Right ventricle myocardium superior (tissue), 1 donor: ENCODE data around the gene MYL10. TPM values are rescaled to one million over a fixed set of nuclear protein-coding genes. Genes with fewer than 3 reads are reported as not detected.

ENCODE experiments used
- ATAC-seq: fragments of 200-7000 bp; cut with Tn5 transposase; one replicate; pipeline ENCODE4 v1.9.1; 2020; ENCODE audit warnings: mild to moderate bottlenecking; ENCODE audit not compliant: poor library complexity
- DNase-seq: peaks from one replicate; pipeline ENCODE4 v3.0.0-alpha.2; 2020
- intact Hi-C: fragments of 100-400 bp; cut with DNase I; formaldehyde crosslinking; loops from one replicate; pipeline ENCODE4 v1.11.2; 2022
- total RNA-seq: library from RNA; stranded (reverse); fragmentation: NEBNext Ultra II Directional; extraction: Animal tissue kit (Norgen Biotek cat#: 25700); gene quantifications from one replicate; pipeline ENCODE4 v1.2.1, GENCODE V29; 2021
- donor health status: DM: no; HTN: yes; CAD: no; lungs with severe emphysema.

Gene MYL10
- total RNA-seq, 1 donor from 2014 or later, result not detected

DNA sequence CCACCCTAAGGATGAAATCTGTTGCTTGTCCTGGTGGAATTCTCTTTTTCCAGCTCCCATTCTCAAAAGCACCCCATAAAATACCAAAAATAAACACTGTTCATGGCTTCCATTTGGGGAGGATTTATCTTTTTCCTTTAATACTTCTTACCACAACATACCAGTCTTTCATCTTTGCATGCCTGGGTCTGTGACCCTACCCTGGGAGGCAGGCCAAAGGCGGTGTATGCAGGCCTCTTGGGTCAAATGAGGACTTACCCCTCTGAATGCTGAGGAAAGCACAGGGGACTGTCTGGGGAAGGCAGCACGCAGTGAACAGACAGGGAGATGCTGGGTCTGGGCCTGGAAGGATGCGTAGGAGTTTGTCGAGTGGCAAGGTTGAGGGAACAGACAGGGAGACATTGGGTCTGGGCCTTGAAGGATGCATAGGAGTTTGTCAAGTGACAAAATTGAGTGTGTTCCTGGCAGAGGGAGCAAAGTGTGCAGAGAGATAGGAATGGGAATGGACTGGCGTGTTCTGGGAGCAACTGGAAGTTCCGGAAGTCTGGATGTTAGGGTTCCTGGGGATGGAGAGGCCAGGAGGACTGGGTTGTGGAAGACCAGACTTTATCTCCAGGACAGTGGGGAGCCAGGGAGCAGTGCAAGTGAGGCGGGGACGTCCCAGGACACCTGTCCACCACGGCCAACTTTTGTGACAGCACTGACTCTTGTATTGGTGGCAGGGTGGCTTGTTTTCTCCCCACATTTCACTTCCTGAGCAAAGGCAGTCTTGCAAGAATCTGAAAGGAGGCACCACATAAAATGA, 40.8 kb downstream of the MYL10 start:
- ATAC-seq (no peak), DNase-seq (no peak)
- intact Hi-C loops, result no loop called here

DNA sequence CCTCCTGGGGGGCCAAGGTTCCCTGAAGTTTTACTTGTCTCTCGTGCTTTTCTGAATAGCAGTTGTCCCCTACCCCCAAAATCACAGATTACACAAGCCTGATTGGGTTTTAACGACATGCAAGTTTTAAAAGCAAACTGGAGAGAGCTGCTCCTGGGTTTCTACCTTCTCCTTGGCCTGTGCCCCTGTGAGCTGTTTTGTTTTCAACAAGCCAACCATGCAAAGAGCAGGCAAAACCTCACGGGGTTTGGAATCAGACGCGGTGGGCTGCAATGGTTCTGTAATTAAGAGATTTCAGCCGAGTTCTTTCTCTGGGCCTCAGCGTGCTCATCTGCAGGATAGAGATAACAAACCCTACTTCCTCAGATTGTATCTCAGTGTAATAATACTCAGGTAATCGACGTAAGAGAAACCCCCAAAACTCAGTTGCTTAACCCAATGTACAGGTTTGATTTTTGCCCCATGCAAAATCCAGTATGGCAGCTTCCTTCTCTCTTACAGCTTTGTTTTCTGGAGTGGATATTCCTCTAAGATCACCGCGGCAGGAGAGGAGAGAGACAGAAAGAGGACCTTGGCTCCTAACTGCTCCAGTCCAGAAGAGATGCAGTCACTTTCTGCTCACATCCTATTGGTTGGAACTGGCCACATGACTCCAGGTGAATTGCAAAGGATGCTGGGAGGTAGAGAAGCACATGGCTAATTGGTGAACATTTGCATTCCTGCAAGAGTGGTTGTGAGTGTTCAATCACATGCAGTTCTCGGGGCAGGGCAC, 42.0 kb downstream of the MYL10 start:
- no peak for ATAC-seq

DNA sequence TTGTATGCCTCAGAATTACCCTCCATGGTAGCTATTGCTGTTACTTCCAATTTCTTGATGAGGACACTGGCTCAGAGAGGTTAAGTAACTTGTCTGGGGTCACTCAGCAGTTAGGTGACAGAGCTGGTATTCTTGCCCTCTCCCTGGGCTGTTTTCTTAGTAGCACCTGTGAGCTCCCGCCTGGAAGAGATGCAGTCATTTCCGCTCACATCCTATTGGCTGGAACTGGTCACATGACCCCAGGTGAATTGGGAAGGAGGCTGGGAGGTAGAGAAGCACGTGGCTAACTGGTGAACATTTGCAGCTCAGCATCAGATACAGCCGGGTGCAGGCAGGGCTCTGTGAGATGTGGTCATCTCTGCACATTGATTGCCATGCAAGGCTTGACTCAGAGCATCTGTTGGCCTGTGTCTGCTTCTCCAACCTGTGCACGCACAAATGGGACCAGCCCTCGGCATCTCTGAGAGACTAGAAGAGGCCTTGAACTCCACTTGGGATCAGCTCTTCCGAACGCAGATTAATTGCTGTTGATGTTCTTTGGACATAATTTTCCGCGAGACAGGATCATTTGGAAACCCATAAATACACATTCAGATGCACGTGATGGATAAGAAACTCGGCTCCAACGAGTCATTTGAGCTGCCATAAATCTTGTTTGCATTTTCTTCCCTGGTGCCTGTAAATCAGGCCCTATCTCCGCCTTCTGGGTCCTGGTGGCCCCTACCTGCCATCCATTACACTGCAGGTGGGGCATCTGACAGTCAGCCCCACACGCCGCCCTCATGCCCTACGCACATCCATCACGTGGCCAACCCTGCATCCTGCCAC, 42.8 kb downstream of the MYL10 start:
- intact Hi-C loops, result no loop called here
- no peak for DNase-seq
- no peak for ATAC-seq

More for the DNA sequence above, 42.0 kb downstream of the MYL10 start:
- no peak for DNase-seq
- intact Hi-C loops, result no loop called here

DNA sequence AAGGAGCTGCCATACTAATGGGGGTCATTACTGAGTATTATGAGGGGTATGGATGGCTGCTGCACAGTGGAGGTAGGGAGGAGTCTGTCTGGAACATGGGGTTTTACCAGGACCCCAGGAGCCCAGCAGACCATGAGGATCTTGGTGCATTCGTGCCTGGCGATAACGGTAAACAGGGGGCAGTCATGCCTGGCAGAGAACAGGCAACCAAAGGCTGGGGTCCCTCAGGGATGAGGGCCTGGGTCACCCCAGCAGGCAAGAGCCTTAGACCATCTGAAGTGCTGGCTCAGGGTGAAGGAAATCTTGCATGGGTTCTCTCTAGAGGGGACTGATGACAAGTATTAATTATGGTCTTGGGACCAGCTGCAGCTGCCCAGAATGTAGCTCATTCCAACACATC, 46.1 kb downstream of the MYL10 start:
- no peak for ATAC-seq
- DNase-seq, result no peak
- intact Hi-C loops, result no loop called here

DNA sequence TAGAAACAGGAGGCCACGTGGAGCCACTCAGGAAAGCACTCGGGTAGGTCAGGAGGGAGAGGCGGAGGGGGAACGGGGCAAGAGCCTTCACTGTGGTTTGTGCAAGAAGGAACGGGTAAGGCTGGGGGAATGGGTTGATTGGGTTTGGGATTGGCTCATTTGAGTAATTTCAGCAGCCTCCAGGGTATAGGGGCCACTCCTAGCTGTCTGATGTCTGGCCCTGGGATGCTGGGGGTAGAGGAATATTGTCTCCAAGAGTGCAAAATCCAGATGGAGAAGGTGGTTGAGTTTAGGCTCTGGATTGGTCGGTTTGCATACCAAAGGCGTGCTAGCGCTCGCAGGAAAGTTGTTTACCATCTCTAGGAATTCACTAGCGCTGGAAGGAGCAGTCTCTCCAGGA, 47.2 kb downstream of the MYL10 start:
- ATAC-seq, result no peak
- intact Hi-C loops, result no loop called here
- no peak for DNase-seq

DNA sequence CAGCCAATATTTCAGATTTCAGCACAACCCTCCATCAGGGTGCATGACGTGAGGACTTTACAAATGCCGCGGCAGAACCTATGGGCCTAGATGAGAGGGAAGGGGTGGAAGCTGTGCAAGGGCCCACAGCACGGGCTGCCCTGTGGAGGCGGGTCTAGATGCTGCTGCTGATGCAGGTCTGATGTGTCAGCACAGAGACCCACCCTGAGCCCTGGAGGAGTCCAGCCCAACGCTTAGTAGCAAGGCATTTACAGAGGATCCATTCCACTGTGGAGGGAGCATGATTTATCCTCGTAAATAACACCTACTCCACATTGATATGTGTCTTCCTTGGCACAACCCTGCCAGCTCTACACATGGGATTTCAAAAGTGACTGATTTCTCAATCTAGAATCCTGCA, 48.5 kb downstream of the MYL10 start:
- intact Hi-C loops, result no loop called here
- ATAC-seq (no peak), DNase-seq (no peak)

DNA sequence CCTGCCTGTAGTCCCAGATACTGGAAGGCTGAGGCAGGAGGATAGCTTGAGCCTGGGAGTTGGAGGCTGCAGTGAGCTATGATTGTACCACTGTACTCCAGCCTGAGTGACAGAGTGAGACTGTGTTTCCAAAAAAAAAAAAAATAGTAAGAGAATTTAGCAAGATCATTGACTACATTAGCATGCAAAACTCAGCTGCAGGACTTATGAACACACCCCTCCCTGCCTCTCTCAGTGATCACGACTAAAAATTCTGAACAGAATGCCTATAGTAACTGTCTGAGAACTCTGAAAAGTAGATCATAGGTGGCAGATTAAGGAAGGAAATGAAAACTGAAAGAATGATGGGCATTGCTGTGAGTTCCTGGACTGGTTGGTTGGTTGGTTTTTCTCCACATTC, 50.5 kb downstream of the MYL10 start:
- DNase-seq (no peak), ATAC-seq (no peak)
- intact Hi-C loops, result no loop called here

DNA sequence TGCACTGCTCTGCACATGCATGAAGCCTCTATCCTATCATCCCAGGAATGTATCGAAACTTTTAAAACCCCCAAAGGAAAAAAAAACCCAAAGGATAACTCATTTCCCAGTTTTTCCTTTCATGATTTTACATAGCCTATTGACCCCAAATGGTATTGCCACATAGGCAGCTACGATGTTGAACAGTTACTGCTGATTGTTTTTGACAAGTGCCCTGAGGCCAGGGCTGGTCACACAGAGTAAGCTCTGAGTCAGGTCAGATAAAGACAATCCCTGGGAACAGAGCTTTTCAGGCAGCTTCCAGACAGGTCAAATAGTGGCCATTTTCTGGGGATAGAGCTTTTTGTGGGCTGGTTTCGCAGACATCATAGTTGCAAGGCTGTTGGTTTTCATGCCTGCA, 52.1 kb downstream of the MYL10 start:
- intact Hi-C loops, result no loop called here
- no peak for DNase-seq
- ATAC-seq, result no peak

DNA sequence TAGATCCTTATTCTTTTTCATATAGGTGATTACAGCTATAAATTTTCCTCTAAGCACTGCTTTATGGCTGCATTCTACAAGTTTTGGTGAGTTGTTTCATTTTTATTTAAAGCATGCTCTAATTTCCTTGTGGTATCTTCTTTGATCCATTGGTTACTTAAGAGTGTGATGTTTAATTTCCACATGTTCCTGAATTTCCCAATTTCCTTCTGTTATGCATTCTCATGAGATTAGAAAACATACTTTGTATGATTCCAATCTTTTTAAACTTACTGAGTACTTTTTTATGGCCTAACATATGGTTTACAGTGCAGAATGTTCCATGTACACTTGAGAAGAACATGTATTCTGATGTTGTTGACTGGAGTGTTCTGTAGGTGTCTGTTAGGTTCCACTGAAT, 53.4 kb downstream of the MYL10 start:
- intact Hi-C loops, result no loop called here
- ATAC-seq, result no peak
- DNase-seq, result no peak

DNA sequence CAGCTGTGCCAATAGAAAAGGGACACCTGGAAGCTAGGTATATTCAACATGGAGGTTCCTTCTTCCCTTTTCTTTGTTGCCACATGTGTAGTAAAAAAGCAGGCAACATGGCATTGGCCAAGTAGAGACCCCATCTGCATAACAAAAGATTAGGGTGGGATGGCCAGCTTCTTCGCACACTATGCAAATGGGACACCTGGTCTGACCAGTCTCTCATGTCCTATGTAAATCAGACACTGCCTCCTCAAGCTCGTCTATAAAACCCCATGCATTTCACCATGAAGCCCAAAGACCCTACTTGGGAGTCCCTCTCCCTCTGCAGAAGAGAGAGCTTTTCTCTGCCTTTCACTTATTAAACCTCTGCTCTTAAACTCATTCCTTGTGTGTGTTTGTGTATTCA, 53.9 kb downstream of the MYL10 start:
- intact Hi-C loops, result no loop called here
- ATAC-seq, result no peak
- no peak for DNase-seq

DNA sequence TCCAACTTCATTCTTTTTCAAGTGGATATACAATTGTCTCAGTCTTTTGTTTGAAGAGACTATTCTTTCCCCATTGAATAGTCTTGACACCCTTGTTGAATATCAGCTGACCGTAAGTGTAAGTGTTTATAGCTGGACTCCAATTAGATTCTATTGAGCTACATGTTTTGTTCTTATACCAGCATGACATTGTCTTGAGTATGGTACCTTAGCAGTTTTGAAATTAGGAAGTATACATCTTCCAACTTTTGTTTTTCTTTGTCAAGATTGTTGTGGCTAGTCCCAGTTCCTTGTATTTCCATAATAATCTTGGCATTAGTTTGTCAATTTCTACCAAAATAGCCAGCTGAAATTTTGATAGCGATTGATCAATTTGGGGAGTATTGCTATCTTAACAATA, 56.9 kb downstream of the MYL10 start:
- DNase-seq, result no peak
- intact Hi-C loops, result no loop called here
- ATAC-seq, result no peak

DNA sequence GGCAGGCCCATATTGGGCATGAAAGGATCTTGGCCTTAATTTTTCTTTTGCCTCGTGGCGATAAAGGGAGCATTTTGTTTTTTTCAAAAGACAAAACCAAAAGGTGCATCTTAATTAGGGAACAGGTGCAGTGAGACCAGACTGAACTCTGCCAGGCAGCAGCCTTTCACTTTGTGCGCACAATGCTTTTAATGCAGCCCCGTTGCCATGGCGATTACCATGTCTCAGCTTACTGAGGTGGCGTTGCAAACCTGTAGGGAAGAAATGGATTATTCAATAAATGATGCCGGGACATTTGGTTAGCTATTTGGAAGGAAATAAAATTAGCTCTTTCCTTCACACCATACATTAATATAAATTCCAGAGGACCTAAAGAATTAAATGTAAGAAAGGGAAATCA, 61.9 kb downstream of the MYL10 start:
- no peak for ATAC-seq
- DNase-seq, result no peak
- intact Hi-C loops, result no loop called here

DNA sequence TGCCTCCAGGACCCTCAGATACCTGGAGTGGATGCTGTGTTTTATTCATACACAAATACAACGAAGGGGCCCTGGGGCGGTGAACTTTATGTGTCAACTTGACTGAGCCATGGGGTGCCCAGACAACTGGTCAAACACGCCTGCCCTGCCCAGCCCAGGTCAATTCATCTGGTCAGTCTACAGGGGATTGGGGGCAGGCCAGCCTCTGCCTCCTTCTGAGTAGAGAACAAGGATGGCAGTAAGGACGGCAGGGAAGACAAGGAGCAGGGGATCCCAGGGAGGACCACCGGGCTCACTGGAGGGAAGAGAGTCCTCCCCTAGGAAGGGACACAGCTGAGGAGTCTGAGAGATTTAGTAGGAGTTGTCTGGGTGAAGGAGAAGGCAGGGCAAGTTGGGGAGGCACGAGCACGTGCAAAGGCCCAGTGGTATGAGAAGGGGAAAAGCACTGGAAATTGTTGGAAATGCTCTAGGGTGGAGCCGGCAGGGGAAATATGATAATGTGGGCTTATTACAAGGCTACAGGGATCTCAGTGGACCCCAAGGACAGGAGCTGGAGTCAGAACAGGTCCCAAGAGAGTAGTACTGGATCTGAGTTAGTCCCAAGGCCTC, 63.4 kb downstream of the MYL10 start:
- intact Hi-C loops, result no loop called here
- DNase-seq (no peak), ATAC-seq (no peak)

DNA sequence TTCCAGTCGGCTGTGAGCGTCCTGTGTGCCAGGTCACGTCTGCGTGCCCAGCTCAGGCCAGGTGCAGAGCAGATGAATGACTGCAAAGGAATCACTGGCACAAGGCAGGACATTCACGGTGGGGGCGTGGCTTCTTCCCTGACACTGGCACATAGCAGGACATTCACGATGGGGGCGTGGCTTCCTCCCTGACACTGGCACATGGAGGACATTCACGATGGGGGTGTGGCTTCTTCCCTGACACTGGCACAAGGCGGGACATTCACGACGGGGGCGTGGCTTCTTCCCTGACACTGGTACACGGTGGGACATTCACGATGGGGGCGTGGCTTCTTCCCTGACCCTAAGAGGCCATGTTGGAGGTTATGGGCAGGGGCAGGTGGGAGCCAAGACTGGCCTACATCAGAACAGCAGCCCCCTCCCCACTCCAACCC, 64.3 kb downstream of the MYL10 start:
- intact Hi-C loops, result no loop called here
- DNase-seq, result no peak
- no peak for ATAC-seq

DNA sequence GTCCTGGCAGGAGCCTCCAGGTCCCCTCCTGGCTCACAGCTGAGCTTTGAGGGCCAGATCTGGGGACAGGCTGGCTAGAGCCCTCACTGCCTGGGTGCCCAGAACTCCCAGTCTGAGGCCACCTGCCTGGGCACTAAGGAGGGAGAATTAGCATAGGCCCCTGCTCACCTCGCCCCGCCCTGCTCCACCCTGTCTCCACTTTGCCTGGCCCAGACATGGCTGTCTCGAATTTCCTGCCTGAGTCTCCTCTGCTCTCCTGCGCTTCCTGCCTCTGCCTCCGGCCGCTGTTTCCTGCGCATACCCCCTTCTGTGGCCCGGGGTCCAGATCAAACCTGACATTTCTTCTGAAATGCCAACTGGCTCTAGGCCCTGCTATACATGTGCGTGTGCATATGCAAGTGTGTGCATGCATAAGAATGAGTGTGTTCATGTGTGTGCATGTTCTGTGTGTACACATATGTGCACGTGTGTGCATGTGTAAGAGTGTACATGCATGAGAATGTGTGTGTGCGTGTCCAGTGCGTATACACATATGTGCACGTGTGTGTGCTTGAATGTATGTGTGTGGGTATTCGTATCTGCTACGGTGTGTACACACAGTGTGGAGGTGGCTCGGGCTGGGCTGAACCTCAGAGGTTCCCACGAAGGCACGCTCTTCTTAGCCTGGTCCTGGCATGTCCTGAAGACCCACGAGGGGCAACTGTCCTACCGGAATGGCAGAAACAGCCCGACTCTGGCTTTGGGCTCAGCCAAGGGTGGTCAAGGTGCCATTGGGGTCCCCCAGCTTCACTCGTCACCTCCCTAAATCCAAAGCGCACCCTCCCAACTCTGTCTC, 64.9 kb downstream of the MYL10 start:
- intact Hi-C loops, result no loop called here
- no peak for ATAC-seq
- no peak for DNase-seq
